Non-pigmented ciliary epithelial cell (primary cell): Measurements from ENCODE around the gene KDELR3.

Experiments used
- DNase-seq: peaks from one replicate; pipeline ENCODE4 v3.0.0-alpha.2; 2010; ENCODE audit warnings: low read depth

Gene KDELR3

DNA sequence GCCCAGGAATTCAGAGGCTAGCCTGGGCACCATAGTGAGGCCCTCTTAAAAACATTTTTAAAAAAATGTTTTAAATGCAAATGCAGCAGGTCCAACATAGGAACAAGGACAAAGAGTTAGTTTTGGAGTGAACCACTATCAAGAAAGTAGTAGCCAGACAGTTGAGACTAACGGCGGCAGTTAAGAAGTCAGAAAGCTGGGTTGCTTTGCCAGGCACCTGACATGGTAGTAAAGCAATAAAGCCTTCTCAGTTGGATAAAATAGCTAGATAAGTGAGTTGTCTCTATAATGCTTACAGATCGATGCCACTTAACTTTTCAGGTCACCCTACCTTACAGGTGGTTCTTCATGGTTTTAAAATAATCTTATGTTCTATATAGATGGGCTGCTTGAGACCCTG, 55.1 kb downstream of the KDELR3 start:
- DNase-seq, result no peak

DNA sequence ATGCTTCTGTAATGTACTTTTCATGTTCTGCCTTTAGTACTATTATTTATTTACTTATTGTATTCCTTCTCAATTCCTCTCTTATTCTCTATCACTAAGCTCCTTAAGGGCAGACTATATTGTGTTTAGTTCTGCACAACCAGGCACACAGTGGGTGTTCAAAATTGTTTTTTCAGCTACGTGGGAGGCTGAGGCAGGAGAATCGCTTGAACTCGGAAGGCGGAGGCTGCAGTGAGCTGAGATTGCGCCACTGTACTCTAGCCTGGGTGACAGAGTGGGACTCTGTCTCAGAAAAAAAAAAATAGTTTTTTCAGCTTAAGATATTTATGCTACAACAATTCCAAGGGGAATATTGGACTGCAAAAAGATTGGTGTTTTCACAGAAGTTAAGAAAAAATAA, 55.6 kb downstream of the KDELR3 start:
- no peak for DNase-seq

GRCh38 chr22:38524429-38524828, 56.5 kb downstream of the KDELR3 start:
- no peak for DNase-seq

DNA sequence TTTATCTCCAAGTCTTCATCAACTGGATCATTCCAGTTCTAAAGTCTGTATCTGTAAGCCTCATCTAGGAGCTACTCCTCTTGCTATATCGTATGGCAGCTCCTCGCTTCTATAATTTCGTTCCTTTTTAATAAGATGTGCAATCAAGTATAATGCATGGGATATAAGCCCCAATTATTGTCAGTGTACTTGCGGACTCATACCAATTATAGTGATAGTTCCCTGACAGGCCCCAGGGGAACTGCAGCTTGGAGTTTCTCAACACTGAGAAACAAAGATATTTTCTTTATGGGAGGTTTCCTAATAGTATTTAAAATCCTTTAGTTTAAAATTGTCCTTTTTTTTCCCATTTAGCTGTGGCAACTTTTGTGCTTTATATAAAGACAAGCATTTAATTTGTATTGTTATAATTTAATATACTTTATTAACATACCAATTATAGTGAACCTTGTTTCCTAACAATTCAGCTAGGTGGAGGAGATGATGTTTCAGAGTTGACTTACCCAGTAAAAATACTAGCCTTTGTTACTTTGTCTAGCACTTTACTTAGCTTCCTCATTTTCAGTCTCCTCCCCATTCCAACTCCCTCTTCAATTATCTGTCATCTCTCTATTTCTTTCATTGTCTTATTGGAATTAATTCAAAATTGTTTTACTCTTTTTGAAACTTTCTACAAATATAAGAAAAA, 63.5 kb downstream of the KDELR3 start:
- no peak for DNase-seq
